ENCODE measurements around the gene NADSYN1.

Gene NADSYN1

GRCh38 chr11:71433648-71434450 lies 19.2 kb upstream of the NADSYN1 start:
- DNase-seq = peak; percentile 94

- DNase-seq = no peak
Observed at GRCh38 chr11:71434576-71435130, 18.4 kb upstream of the NADSYN1 start.

GRCh38 chr11:71435278-71435951 lies 17.6 kb upstream of the NADSYN1 start:
- DNase-seq = no peak

- no peak for DNase-seq
Observed at GRCh38 chr11:71436861-71437260, 16.1 kb upstream of the NADSYN1 start.

- DNase-seq = no peak
Observed at GRCh38 chr11:71437399-71437798, 15.6 kb upstream of the NADSYN1 start.

GRCh38 chr11:71437879-71438278 lies 15.1 kb upstream of the NADSYN1 start:
- no peak for DNase-seq

- no peak for DNase-seq
Observed at GRCh38 chr11:71438650-71439049, 14.4 kb upstream of the NADSYN1 start.

- DNase-seq = no peak
Observed at GRCh38 chr11:71440021-71440755, 12.8 kb upstream of the NADSYN1 start.

GRCh38 chr11:71441251-71441650 lies 11.8 kb upstream of the NADSYN1 start:
- DNase-seq = no peak

- no peak for DNase-seq
Observed at GRCh38 chr11:71442123-71442522, 10.9 kb upstream of the NADSYN1 start.

- DNase-seq = no peak
Observed at GRCh38 chr11:71442880-71443279, 10.1 kb upstream of the NADSYN1 start.

GRCh38 chr11:71443736-71444445 lies 9.1 kb upstream of the NADSYN1 start:
- DNase-seq = no peak

- no peak for DNase-seq
Observed at GRCh38 chr11:71444811-71445210, 8.2 kb upstream of the NADSYN1 start.

- no peak for DNase-seq
Observed at GRCh38 chr11:71446150-71446549, 6.9 kb upstream of the NADSYN1 start.

GRCh38 chr11:71446942-71447688 lies 5.9 kb upstream of the NADSYN1 start:
- peak; percentile 33 for DNase-seq

GRCh38 chr11:71447791-71448256 lies 5.2 kb upstream of the NADSYN1 start:
- peak; percentile 51 for DNase-seq

- peak; percentile 99 for DNase-seq
Observed at GRCh38 chr11:71448257-71449171, 4.5 kb upstream of the NADSYN1 start, which contains the start of gene DHCR7. DHCR7 (minus strand) TSS chr11:71448393; CDS start chr11:71444952, 3,441 bp downstream.

GRCh38 chr11:71449596-71449995 lies 3.4 kb upstream of the NADSYN1 start:
- peak; percentile 48 for DNase-seq

- DNase-seq = no peak
Observed at GRCh38 chr11:71450507-71450906, 2.5 kb upstream of the NADSYN1 start.

GRCh38 chr11:71450939-71451338 lies 2.1 kb upstream of the NADSYN1 start:
- no peak for DNase-seq

Measured in RPMI8226 (cell line).